Mesodermal cell (in vitro differentiated cells): ENCODE results near the gene CS.
A peak's percentile ranks its signal among the peaks of the same experiment; 100 is the strongest.
"Not testable (repeated sequence)": the region's sequence is repeated elsewhere in the genome, so short reads cannot be mapped to it uniquely, and the experiment has no call there.

Experiments used
- H3K27ac ChIP-seq: 2 replicates; pipeline ENCODE4 v1.7.0; 2013; ENCODE audit warnings: mild to moderate bottlenecking, low read depth, low read length, moderate library complexity; ENCODE audit not compliant: severe bottlenecking
- H3K36me3 ChIP-seq: 2 replicates; pipeline ENCODE4 v1.7.1; 2013; ENCODE audit warnings: mild to moderate bottlenecking, low read length, moderate library complexity; ENCODE audit not compliant: control insufficient read depth, insufficient read depth
- H3K4me1 ChIP-seq: one replicate; pipeline ENCODE4 v1.7.1; 2013; ENCODE audit warnings: mild to moderate bottlenecking, low read length; ENCODE audit not compliant: insufficient read depth, control insufficient read depth, poor library complexity, severe bottlenecking
- H3K4me3 ChIP-seq: 2 replicates; pipeline ENCODE4 v1.7.0; 2013; ENCODE audit warnings: low read length, control low read depth, mild to moderate bottlenecking; ENCODE audit not compliant: insufficient read depth, poor library complexity, severe bottlenecking; ENCODE audit errors: extremely low read depth
- H3K9me3 ChIP-seq: 2 replicates; pipeline ENCODE4 v1.7.1; 2013; ENCODE audit warnings: mild to moderate bottlenecking, low read length, moderate library complexity; ENCODE audit not compliant: control insufficient read depth
- WGBS, 2 experiments: methylation state at CpG; one replicate each; pipeline ENCODE4 v1.1.5; 2013; ENCODE audit warnings: missing lambda C conversion rate in 2 of 2; ENCODE audit not compliant: insufficient coverage in 2 of 2; 5-methylcytosine and 5-hydroxymethylcytosine counted together

The CS gene

DNA sequence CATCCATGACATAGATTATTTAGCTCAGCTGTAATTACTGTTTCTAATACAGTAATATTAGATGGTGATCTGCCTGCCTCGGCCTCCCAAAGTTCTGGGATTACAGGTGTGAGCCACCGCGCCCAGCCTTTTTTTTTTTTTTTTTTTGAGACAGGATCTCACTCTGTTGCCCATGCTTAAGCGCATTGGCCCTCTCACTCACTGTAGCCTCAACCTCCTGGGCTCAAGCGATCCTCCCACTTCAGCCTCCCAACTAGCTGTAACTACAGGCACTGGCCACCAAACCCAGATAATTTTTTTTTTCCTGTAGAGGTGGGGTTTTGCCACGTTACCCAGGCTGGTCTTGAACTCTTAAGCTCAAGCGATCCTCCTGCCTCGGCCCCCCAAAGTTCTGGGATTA lies 35.4 kb upstream of the CS start:
- not testable (repeated sequence) for H3K36me3 ChIP-seq, H3K9me3 ChIP-seq, H3K4me1 ChIP-seq, H3K4me3 ChIP-seq, H3K27ac ChIP-seq
- 88 to 95% methylated on average over 4 to 5 of the region's 8 CpGs for WGBS, 2 experiments

DNA sequence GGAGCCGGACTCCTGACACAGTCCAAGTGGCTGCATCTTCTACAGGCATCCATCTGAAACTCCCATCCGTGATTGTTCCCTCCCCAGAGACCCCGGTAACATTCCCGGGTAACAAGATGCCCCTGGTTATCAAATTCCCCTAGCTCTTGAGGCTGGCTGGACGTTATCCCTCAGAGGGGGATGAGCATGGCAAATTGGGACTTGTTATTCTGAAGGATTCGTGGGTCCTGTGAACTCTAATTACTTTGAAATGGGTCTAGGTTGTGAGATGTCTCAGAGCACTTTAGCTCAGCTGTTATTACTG lies 34.3 kb upstream of the CS start:
- no peaks in the 10 kb centered on the region for H3K36me3 ChIP-seq
- no peaks in the 10 kb centered on the region for H3K9me3 ChIP-seq
- H3K4me1 ChIP-seq = peaks cover 7% of the 10 kb centered on the region
- WGBS, 2 experiments = 43 to 50% methylated on average over 2 of the region's 6 CpGs
- peak overlapping the region; percentile 89 for H3K27ac ChIP-seq
- peak overlapping the region; percentile 61 for H3K4me3 ChIP-seq

- Histone ChIP-seq H3K27ac (peak within 1 kb of the TSS; percentile 89), H3K4me1 (peaks cover 7% of the 10 kb centered on the region), H3K4me3 (peak within 1 kb of the TSS; percentile 61), H3K36me3 (no peaks in the 10 kb centered on the region), H3K9me3 (no peaks in the 10 kb centered on the region)
- 1% methylated on average over 28 to 31 of the region's 45 CpGs for WGBS, 2 experiments
Measured at GRCh38 chr12:56333679-56334489, 33.8 kb upstream of the CS start, which contains the start of gene PAN2. PAN2 (minus strand) TSS chr12:56334000; CDS start chr12:56333094, 906 bp downstream.

- peak overlapping the region; percentile 89 for H3K27ac ChIP-seq
- no peaks in the 10 kb centered on the region for H3K9me3 ChIP-seq
- 0% methylated on average over 2 of the region's 8 CpGs; no CpG with 5 or more reads in 1 of the 2 experiments for WGBS, 2 experiments
- peaks cover 2% of the 10 kb centered on the region for H3K36me3 ChIP-seq
- H3K4me3 ChIP-seq = peak overlapping the region; percentile 61
- H3K4me1 ChIP-seq = peaks cover 7% of the 10 kb centered on the region
Measured at GRCh38 chr12:56333197-56333678, 33.1 kb upstream of the CS start.

- Histone ChIP-seq H3K4me3 (peak overlapping the region; percentile 61), H3K36me3 (peaks cover 7% of the 10 kb centered on the region), H3K4me1 (peaks cover 7% of the 10 kb centered on the region), H3K9me3 (no peaks in the 10 kb centered on the region), H3K27ac (no peak overlapping the region)
- 96 to 97% methylated on average over 6 to 8 of the region's 11 CpGs for WGBS, 2 experiments
Measured at GRCh38 chr12:56332512-56333196, 32.5 kb upstream of the CS start.

DNA sequence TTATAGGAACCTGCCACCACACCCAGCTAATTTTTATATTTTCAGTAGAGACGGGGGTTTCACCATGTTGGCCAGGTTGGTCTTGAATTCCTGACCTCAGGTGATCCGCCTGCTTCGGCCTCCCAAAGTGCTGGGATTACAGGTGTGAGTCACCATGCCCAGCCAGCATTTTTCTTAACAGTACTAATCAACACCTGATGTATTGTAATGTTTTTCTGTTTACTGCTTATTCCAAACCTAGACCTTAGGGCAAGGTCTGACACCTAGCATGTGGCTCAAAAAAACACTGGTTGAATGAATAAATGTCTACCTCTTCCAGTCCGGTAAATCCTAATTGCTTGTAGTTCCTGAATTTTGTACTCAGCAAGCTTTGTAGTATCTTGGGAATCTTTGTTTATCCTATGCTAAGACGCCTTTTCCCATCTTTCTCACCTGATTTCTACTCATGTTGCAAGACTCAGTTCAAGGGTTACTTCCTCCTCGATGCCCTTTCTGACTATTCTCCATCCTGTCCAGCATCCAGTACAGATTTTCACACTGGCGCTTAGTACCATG lies 30.9 kb upstream of the CS start:
- no peaks in the 10 kb centered on the region for H3K9me3 ChIP-seq
- no peak overlapping the region for H3K4me3 ChIP-seq
- peaks cover 7% of the 10 kb centered on the region for H3K4me1 ChIP-seq
- no peak overlapping the region for H3K27ac ChIP-seq
- H3K36me3 ChIP-seq = peaks cover 14% of the 10 kb centered on the region
- WGBS, 2 experiments = 60 to 92% methylated on average over 1 to 6 of the region's 7 CpGs

DNA sequence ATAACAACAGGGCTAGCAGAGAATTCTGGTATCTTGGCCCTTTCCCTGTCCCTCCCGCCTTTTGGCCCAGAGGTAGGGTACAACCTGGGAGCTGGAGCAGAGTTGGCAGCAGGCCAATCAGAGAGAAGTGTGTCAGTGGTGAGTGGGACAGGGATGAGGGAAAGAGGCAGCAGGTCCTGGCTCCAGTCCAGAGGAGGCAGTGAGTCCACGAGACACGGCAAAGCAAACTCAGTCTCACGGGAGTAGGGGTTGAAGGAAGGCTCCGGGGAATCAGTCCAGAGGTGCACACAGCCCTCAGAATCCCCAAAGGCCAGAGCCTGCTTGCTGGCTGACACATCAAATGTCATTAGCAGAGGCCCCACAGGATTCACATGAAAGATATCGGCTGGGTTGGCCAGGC lies 26.4 kb upstream of the CS start:
- no peaks in the 10 kb centered on the region for H3K9me3 ChIP-seq
- WGBS, 2 experiments = 95 to 97% methylated on average over 6 of the region's 6 CpGs
- no peak overlapping the region for H3K4me3 ChIP-seq
- H3K4me1 ChIP-seq = no peaks in the 10 kb centered on the region
- H3K36me3 ChIP-seq = peaks cover 50% of the 10 kb centered on the region
- H3K27ac ChIP-seq = no peak overlapping the region

- no peak overlapping the region for H3K27ac ChIP-seq
- H3K36me3 ChIP-seq = peaks cover 50% of the 10 kb centered on the region
- H3K4me1 ChIP-seq = no peaks in the 10 kb centered on the region
- H3K4me3 ChIP-seq = no peak overlapping the region
- H3K9me3 ChIP-seq = no peaks in the 10 kb centered on the region
- 87 to 91% methylated on average over 6 to 8 of the region's 8 CpGs for WGBS, 2 experiments
Measured at GRCh38 chr12:56326126-56326525, 26.0 kb upstream of the CS start.

DNA sequence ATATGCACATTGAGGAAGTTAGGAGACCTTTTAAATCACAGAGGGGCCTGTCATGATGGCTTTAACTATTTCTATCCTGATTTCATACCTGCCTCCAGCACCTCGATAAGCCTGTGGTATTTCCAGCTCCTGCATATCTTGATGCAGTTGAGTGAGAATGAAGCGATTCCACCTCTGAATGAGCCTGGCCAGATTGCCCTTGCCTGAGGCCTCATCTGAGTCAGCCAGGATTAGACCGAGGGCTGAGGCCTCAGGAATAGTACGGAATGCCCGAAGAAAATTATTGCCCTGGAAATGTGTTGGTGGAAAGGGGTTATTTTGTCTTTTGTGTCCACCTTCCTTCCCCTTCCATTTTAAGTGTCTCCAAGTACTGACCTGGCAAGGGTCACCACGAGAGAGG lies 24.1 kb upstream of the CS start:
- Histone ChIP-seq H3K9me3 (no peaks in the 10 kb centered on the region), H3K4me3 (no peak overlapping the region), H3K4me1 (no peaks in the 10 kb centered on the region), H3K36me3 (peaks cover 57% of the 10 kb centered on the region), H3K27ac (no peak overlapping the region)
- 92 to 100% methylated on average over 3 to 6 of the region's 6 CpGs for WGBS, 2 experiments

GRCh38 chr12:56321610-56322009 lies 21.5 kb upstream of the CS start:
- 95 to 100% methylated on average over 2 to 7 of the region's 8 CpGs for WGBS, 2 experiments

More at GRCh38 chr12:56321610-56322009, 21.5 kb upstream of the CS start:
- peaks cover 54% of the 10 kb centered on the region for H3K36me3 ChIP-seq
- H3K4me3 ChIP-seq, H3K27ac ChIP-seq, H3K9me3 ChIP-seq, H3K4me1 ChIP-seq: not testable (repeated sequence)
